Activated CD4-positive, alpha-beta T cell treated with anti-CD3 and anti-CD28 coated beads, Interleukin-2, amount 10 ng/mL, durations not matched to agents 7 days and 5 days (primary cell): ENCODE results near the gene SPECC1. TPM values are rescaled to one million over a fixed set of nuclear protein-coding genes. Genes with fewer than 3 reads are reported as not detected.
"Not testable (repeated sequence)": the region's sequence is repeated elsewhere in the genome, so short reads cannot be mapped to it uniquely, and the experiment has no call there.

Experiments
- CTCF ChIA-PET: fragments of 350-600 bp; sonication (Branson Sonifier 250); formaldehyde crosslinking; loops from one replicate; lab custom pipeline; 2021; ENCODE audit warnings: antibody characterized with exemption; lab: Charles Lee
- POLR2A ChIA-PET: fragments of 350-600 bp; sonication (Branson Sonifier 250); formaldehyde crosslinking; loops from one replicate; lab custom pipeline; 2021; ENCODE audit warnings: antibody characterized with exemption; lab: Charles Lee
- DNase-seq: peaks from one replicate; pipeline ENCODE4 v3.0.0-alpha.2; 2020
- H3K27ac Mint-ChIP-seq: one replicate; pipeline ENCODE4 v1.8.0; 2021; ENCODE audit warnings: mild to moderate bottlenecking, moderate library complexity, mixed read lengths
- H3K27me3 Mint-ChIP-seq: one replicate; pipeline ENCODE4 v1.8.0; 2021; ENCODE audit warnings: mixed read lengths
- H3K36me3 Mint-ChIP-seq: one replicate; pipeline ENCODE4 v1.8.0; 2021; ENCODE audit warnings: low read depth, mixed read lengths
- H3K4me1 Mint-ChIP-seq: one replicate; pipeline ENCODE4 v1.8.0; 2021; ENCODE audit warnings: mixed read lengths
- H3K4me3 Mint-ChIP-seq: one replicate; pipeline ENCODE4 v1.8.0; 2021; ENCODE audit warnings: mild to moderate bottlenecking, moderate library complexity, mixed read lengths
- H3K9me3 Mint-ChIP-seq: one replicate; pipeline ENCODE4 v1.8.0; 2021; ENCODE audit warnings: mixed read lengths
- total RNA-seq, 2 experiments: library from RNA; stranded (reverse); gene quantifications; one replicate each; pipeline ENCODE4 v1.2.3, GENCODE V29; 2021

The SPECC1 gene
- total RNA-seq, 2 experiments from 2014 or later = 3.7 to 4.9 TPM

DNA sequence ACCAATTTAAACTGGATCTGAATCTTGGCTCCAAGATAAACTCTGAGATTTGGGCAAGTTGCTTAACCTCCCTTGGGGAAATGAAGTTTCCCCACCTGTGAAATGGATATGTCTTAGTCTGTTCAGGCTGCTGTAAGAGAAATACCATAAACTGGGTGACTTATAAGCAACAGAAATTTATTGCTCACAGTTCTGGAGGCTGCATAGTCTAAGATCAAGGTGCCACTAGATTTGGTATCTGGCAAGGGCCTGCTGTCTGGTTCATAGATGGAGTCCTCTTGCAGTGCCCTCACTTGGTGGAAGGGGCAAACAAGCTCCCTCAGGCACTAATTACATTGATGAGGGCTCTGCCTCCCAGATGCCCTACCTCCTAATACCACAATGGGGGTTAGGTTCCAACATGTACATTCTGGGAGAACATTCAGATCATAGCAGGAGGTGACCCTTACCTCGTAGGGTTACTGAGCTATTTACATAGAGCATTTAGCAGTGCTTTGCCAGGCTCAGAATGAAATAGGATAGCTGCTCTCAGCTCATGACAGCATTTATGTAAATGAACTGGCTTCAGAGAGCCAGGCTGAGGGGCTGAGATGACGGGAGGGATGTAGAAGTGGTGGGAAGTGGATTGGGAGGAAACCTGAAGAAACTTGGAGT is 83.9 kb downstream of the SPECC1 start:
- no peak overlapping the region for H3K27ac Mint-ChIP-seq
- DNase-seq = no peak
- no peak overlapping the region for H3K4me3 Mint-ChIP-seq
- H3K9me3 Mint-ChIP-seq = no peaks in the 10 kb centered on the region
- H3K27me3 Mint-ChIP-seq = peaks cover 3% of the 10 kb centered on the region
- ChIA-PET CTCF (no interaction called here), POLR2A (no interaction called here)
- H3K4me1 Mint-ChIP-seq = peaks cover 12% of the 10 kb centered on the region
- no peaks in the 10 kb centered on the region for H3K36me3 Mint-ChIP-seq

DNA sequence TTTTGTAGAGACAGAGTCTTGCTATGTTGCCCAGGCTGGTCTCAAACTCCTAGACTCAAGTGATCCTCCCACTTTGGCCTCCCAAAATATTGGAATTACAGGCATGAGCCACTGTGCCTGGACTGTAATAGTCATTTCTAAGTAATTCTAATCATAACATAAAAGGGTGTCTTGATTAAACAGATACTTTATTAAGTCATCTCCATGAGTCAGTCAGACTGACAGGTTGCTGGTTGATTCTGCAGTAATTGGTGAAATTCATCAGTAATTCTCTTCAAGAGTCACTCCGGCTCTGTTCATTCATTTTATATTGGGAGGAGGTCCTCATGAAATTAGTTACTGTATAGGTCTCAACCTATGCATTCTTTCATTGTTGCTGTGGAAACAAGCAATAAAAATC is 85.6 kb downstream of the SPECC1 start:
- peaks cover 10% of the 10 kb centered on the region for H3K4me1 Mint-ChIP-seq
- H3K9me3 Mint-ChIP-seq = no peaks in the 10 kb centered on the region
- H3K36me3 Mint-ChIP-seq = no peaks in the 10 kb centered on the region
- POLR2A ChIA-PET = no interaction called here
- H3K4me3 Mint-ChIP-seq = no peak overlapping the region
- no peak overlapping the region for H3K27ac Mint-ChIP-seq
- DNase-seq = no peak
- CTCF ChIA-PET = no interaction called here
- peaks cover 3% of the 10 kb centered on the region for H3K27me3 Mint-ChIP-seq

DNA sequence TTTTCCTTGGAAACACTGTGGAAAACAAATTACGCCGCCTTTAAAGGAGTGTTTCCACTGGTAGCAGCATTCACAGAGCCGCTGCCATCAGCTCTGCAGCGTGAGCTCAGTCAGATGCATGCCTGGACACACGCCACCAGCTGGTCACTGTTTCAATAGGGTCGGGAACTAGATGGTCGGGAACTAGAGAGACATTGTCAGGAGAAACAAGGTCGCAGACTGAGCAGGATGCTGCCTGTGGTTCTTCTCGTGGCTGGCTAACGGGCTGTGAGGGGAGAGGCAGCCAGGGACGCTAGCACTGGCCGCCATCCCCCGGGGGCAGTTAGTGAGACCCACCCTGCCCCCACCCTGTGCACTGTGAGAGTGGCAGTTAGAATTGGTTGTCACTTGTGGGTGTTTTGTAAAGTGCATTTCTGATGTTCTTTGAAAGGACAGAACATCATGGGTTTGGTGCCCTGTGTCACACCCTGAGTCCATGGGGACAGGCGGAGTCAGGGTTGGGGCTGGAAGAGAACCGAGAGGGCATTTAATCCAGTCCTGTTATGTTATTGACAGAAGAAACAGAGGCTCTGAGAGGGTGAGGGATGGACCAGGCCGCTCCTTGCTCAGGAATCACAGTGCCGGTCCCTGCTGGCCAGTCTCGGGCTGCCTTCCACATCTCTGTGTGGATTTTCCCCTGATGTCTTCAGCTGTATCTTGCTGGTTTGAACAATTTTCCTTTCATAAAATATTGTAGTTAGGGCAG is 86.3 kb downstream of the SPECC1 start:
- no peaks in the 10 kb centered on the region for H3K9me3 Mint-ChIP-seq

DNA sequence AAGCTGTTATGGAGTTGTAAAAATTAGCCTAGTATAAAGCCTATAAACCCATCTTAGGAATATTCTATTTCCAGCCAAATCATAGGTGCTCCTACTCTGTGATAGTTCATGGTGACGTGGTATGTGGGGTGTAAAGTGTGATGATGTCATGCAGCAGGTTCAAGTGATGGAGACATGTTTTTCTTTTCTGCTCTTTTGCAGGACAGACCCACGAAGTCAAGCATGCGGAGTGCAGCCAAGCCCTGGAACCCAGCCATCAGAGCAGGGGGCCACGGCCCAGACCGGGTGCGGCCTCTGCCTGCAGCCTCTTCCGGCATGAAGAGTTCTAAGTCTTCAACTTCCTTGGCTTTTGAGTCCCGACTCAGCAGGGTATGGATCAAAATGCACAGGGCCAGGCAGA is 87.3 kb downstream of the SPECC1 start:
- H3K4me1 Mint-ChIP-seq = no peaks in the 10 kb centered on the region
- H3K9me3 Mint-ChIP-seq = no peaks in the 10 kb centered on the region
- H3K36me3 Mint-ChIP-seq = no peaks in the 10 kb centered on the region
- ChIA-PET POLR2A (no interaction called here), CTCF (no interaction called here)
- no peak overlapping the region for H3K4me3 Mint-ChIP-seq
- no peak for DNase-seq
- no peak overlapping the region for H3K27ac Mint-ChIP-seq
- H3K27me3 Mint-ChIP-seq = peaks cover 4% of the 10 kb centered on the region

More for the DNA sequence above, 86.3 kb downstream of the SPECC1 start:
- CTCF ChIA-PET = no interaction called here
- H3K36me3 Mint-ChIP-seq = no peaks in the 10 kb centered on the region
- no peak overlapping the region for H3K4me3 Mint-ChIP-seq
- H3K27me3 Mint-ChIP-seq = peaks cover 3% of the 10 kb centered on the region
- H3K4me1 Mint-ChIP-seq = peaks cover 3% of the 10 kb centered on the region
- POLR2A ChIA-PET = no interaction called here
- no peak for DNase-seq
- no peak overlapping the region for H3K27ac Mint-ChIP-seq

DNA sequence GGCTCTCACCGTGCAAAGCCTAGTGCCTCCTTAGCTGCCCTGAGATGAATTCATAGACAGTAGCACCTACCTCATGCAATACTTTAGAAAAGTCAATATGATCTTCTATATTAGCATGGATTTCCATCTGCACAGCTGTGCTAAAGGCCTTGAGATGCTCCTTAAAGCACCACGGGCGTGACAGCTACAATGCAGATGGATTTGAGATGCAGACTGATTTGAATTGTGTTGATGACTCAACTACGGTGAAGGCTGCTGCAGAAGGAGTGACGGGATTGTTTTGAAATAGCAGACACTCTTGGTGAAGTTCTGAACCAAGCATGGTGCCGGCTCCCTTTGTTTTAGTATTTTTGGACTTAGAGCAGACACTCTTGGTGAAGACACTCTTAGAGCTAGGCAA is 88.2 kb downstream of the SPECC1 start:
- Mint-ChIP-seq H3K9me3 (no peaks in the 10 kb centered on the region), H3K27me3 (peaks cover 6% of the 10 kb centered on the region), H3K4me1 (no peaks in the 10 kb centered on the region), H3K27ac (no peak overlapping the region), H3K4me3 (no peak overlapping the region), H3K36me3 (no peaks in the 10 kb centered on the region)
- ChIA-PET POLR2A (no interaction called here), CTCF (interaction anchor here (0.5 kb wide), 1 partner anchor 693 kb away, joined by 3 read pairs; no protein-coding TSS in a partner anchor)
- no peak for DNase-seq

DNA sequence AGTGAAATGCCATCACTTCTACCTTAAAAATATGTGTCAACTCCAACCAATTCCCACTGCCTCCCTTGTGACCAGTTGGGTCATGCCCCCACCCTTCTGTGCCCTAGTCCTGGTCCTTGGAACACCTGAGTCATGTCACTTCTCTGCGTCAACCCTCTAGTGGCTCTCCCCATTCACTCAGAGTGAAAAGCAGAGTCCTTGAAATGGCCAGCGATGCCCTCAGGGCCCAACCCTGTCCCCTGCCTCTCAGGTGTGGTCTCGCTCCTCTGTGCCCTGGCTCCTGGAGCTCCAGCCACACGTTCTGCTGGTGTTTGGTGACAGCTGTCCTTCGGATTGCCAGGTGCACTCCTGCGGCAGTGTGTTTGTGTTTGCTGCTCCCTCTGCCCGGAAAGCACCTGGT is 89.2 kb downstream of the SPECC1 start:
- no peak for DNase-seq
- ChIA-PET POLR2A (no interaction called here), CTCF (no interaction called here)
- no peak overlapping the region for H3K4me3 Mint-ChIP-seq
- no peak overlapping the region for H3K27ac Mint-ChIP-seq
- no peaks in the 10 kb centered on the region for H3K4me1 Mint-ChIP-seq
- no peaks in the 10 kb centered on the region for H3K36me3 Mint-ChIP-seq
- peaks cover 7% of the 10 kb centered on the region for H3K27me3 Mint-ChIP-seq
- no peaks in the 10 kb centered on the region for H3K9me3 Mint-ChIP-seq

DNA sequence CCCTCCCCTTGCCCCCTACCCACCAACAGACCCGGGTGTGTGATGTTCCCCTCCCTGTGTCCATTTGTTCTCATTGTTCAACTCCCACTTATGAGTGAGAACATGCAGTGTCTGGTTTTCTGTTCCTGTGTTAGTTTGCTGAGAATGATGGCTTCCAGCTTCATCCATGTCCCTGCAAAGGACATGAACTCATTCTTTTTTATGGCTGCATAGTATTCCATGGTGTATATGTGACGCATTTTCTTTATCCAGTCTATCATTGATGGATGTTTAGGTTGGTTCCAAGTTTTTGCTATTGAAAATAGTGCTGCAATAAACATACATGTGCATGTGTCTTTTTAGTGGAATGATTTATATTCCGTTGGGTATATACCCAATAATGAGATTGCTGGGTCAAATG is 91.6 kb downstream of the SPECC1 start:
- H3K4me1 Mint-ChIP-seq, DNase-seq, H3K9me3 Mint-ChIP-seq, POLR2A ChIA-PET, H3K27me3 Mint-ChIP-seq, CTCF ChIA-PET, H3K36me3 Mint-ChIP-seq, H3K4me3 Mint-ChIP-seq, H3K27ac Mint-ChIP-seq: not testable (repeated sequence)

DNA sequence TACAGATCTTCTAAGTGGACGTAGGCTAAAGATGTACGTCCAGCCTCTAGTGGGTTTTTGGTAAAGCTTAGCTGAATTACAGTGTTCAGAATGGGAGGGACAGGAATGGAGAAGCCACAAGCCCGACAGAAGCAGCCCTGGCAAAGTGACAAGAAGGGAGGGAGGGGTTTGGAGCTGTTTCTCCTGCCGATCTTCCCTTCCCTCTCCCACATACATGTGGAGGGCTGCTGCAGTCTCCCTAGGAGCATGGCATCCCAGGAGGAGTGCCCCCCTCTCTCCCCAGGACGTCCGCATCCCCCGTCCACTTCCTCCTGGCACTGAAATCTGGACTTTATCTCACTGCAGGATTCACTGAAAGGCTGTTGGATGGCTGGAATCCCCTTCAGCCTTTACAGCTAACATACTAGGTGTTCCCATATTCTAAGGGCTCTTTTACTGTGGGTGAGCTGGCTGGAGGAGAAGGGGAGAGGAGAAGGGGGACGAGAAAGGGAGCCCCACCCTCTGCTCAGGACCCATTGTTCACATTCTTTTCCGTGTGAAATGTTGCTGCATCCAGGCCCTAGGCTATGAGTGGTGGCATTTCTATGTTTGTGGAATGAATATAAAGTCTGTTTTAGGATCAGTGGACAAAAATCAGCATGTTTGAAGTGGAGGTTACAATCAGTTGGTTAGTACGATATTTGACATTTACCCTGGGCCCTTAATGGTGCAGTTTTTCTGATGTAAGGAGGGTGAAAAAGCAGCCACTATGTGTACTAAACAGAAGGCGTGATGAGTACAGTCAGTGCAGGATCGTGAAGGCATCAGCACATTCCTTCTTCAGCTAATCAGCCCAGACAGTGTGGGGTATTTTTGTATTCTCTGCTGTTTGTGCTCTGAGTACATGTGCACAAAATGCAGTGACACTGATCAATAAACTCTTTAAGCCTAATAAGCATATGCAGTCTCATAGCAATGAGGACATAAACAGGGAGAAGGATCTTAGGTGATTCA is 94.6 kb downstream of the SPECC1 start:
- Mint-ChIP-seq H3K27me3 (peaks cover 4% of the 10 kb centered on the region), H3K4me3 (no peak overlapping the region), H3K27ac (no peak overlapping the region), H3K36me3 (no peaks in the 10 kb centered on the region), H3K4me1 (no peaks in the 10 kb centered on the region), H3K9me3 (no peaks in the 10 kb centered on the region)
- CTCF ChIA-PET = no interaction called here
- DNase-seq = no peak
- POLR2A ChIA-PET = no interaction called here

DNA sequence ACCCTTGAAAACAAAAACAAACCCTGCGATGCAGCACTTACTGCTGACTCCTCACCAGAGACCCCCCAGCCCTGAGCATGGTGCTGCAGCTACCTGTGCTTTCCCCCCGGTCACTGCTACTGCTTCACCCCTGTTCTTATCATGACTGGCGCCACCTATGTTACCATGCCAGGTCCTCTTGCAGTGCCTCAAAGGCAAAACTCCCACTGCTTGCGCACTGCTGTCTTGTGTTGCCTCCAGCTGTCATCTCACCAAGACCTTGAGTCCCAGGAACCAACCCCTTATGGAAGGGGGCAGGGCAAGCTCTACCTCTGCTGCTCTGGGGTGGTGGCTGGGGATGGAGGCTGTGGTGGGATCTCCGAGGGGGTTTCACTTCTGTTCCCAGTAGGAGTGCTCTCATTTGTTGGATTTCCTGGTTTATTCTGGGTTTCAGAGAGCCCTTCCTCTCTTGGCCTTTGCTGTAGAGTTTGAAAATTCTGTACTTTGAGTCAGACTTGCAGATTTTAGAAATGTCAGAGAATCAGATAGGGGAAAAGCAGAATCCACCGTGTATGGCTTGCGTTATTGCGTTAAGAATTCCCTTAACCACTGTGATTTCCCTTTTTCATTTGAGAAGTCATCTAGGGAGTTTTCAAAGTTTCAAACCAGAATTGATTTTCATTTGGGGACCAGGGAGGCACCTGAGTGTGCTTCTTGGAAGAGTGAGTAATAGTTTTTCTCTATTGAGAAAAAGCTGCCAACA is 96.6 kb downstream of the SPECC1 start:
- no peak for DNase-seq
- Mint-ChIP-seq H3K9me3 (no peaks in the 10 kb centered on the region), H3K4me1 (no peaks in the 10 kb centered on the region), H3K4me3 (no peak overlapping the region), H3K27ac (no peak overlapping the region), H3K36me3 (no peaks in the 10 kb centered on the region), H3K27me3 (peaks cover 4% of the 10 kb centered on the region)
- ChIA-PET POLR2A (no interaction called here), CTCF (interaction anchor here (1.3 kb wide), 1 partner anchor 31 kb away, joined by 4 read pairs; no protein-coding TSS in a partner anchor)

DNA sequence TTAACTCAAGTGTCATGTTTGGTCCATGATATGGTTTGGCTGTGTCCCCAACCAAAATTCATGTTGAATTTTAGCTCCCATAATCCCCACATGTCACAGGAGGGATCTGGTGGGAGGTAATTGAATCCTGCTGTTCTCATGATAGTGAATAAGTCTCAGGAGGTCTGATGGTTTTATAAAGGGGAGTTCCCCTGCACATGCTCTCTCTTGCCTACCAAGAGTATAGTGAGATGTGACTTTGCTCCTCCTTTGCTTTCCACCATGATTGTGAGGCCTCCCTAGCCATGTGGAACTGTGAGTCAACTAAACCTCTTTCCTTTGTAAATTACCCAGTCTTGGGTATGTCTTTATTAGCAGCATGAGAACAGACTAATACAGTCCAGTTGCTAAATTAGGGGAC is 97.3 kb downstream of the SPECC1 start:
- CTCF ChIA-PET = interaction anchor here (1.3 kb wide), 1 partner anchor 32 kb away, joined by 4 read pairs; no protein-coding TSS in a partner anchor
- H3K9me3 Mint-ChIP-seq, POLR2A ChIA-PET, H3K4me1 Mint-ChIP-seq, H3K27me3 Mint-ChIP-seq, H3K36me3 Mint-ChIP-seq, H3K27ac Mint-ChIP-seq, H3K4me3 Mint-ChIP-seq, DNase-seq: not testable (repeated sequence)

DNA sequence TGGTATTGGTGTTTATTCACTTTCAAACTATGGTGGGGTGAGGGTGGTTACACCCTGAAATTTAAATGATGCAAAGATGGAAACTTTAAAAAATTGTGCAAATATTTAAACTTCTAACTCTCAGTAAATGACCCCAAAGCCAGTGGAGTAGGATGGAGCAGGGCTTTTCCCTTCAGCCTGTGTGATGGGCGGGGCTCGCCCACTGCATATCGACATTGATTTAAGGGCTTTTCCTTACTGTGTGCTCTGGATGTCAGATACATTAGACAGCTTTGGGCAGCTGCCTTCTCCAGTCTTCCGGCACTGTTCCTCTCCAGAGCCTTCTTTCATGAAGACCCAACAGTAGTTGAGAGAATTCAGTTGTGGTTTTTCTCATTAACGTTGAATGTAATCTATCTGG is 99.9 kb downstream of the SPECC1 start:
- H3K27ac Mint-ChIP-seq = no peak overlapping the region
- H3K4me3 Mint-ChIP-seq = no peak overlapping the region
- CTCF ChIA-PET = no interaction called here
- peaks cover 5% of the 10 kb centered on the region for H3K27me3 Mint-ChIP-seq
- POLR2A ChIA-PET = no interaction called here
- no peaks in the 10 kb centered on the region for H3K36me3 Mint-ChIP-seq
- no peaks in the 10 kb centered on the region for H3K9me3 Mint-ChIP-seq
- H3K4me1 Mint-ChIP-seq = no peaks in the 10 kb centered on the region
- DNase-seq = no peak

DNA sequence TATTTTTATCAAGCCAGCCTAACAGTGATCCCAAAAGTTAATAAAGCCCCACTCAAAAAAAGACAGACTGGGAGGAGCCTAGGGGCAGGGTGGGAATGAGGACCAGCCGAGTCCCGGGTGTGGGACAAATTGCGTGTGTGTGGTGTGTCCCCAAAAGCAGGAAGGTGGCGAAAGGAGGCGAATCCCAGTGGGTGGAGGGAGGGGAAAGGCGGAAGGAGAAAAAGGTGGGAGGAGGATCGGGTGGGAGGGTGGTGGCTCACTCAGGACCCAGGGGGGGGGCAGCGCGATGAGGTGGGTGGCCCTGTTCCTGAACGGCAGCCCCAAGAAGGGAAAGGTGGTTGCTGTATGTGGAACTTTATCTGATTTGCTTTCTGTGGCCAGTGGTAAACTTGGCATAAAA is 102.4 kb downstream of the SPECC1 start:
- Mint-ChIP-seq H3K27ac (no peak overlapping the region), H3K27me3 (peaks cover 8% of the 10 kb centered on the region), H3K36me3 (no peaks in the 10 kb centered on the region), H3K4me3 (no peak overlapping the region), H3K4me1 (no peaks in the 10 kb centered on the region), H3K9me3 (no peaks in the 10 kb centered on the region)
- POLR2A ChIA-PET = no interaction called here
- CTCF ChIA-PET = interaction anchor here (1.2 kb wide), 1 partner anchor 118 kb away, joined by 4 read pairs; no protein-coding TSS in a partner anchor
- DNase-seq = no peak
